Body of pancreas (tissue), 4 donors: ENCODE measurements around the gene UQCC2. TPM values are rescaled to one million over a fixed set of nuclear protein-coding genes. Genes with fewer than 3 reads are reported as not detected.

Experiments
- ATAC-seq: fragments of 150-250 bp; one replicate; pipeline ENCODE4 v1.9.1; 2016
- DNase-seq, 4 donors: peaks; one replicate each; pipeline ENCODE4 v3.0.0-alpha.2; 2019
- H3K27ac ChIP-seq, 4 donors: fragments of 200-600 bp; sonication (generic); 1 replicate in 3 of 4; 2 replicates in 1 of 4; pipeline versions ENCODE4 v1.5.1 to v1.6.1; 2016 to 2019; ENCODE audit warnings: mild to moderate bottlenecking in 1 of 4, mixed read lengths in 1 of 4, moderate library complexity in 1 of 4
- H3K27me3 ChIP-seq, 2 donors: fragments of 200-600 bp; sonication (generic); one replicate each; pipeline ENCODE4 v1.6.0; 2016; ENCODE audit warnings: mild to moderate bottlenecking in 1 of 2
- H3K36me3 ChIP-seq, 2 donors: fragments of 200-600 bp; sonication (generic); replicated peaks in 1 of 2; 2 replicates each; pipeline ENCODE4 v1.5.1; 2016; ENCODE audit warnings: low read depth in 2 of 2; ENCODE audit not compliant: insufficient read depth in 1 of 2
- H3K4me1 ChIP-seq: fragments of 200-600 bp; sonication (generic); one replicate; pipeline ENCODE4 v1.6.0; 2016
- H3K4me3 ChIP-seq, 2 donors: fragments of 200-600 bp; sonication (generic); 1 replicate in 1 of 2; 2 replicates in 1 of 2; pipeline ENCODE4 v1.5.1; 2016 to 2019
- H3K9me3 ChIP-seq, 3 donors: fragments of 200-600 bp; sonication (generic); 1 replicate in 2 of 3; 2 replicates in 1 of 3; pipeline ENCODE4 v1.5.1; 2016
- POLR2A ChIP-seq, 3 donors: fragments of 450-650 bp; IDR thresholded peaks; one replicate each; pipeline ENCODE4 v1.6.1; 2016; ENCODE audit warnings: antibody characterized with exemption in 3 of 3, mild to moderate bottlenecking in 2 of 3
- WGBS, 2 donors: methylation state at CpG; one replicate each; pipeline ENCODE4 v1.1.5; 2017; 5-methylcytosine and 5-hydroxymethylcytosine counted together
- intact Hi-C: fragments of 100-400 bp; cut with DNase I; formaldehyde crosslinking; loops from one replicate; pipeline ENCODE4 v1.15.1; 2023
- total RNA-seq, 2 donors: library from RNA; depleted of rRNA; stranded (reverse); fragments of >200 nt; gene quantifications; one replicate each; pipeline ENCODE4 v1.1.0, GENCODE V29; 2016
- TF ChIP-seq, protein P1 (sequence below), 7 experiments: fragments of 450-650 bp in 4 of 7; fragments of 200-600 bp in 3 of 7; sonication (generic) in 3 of 7; IDR thresholded peaks; one replicate each; pipeline ENCODE4 v1.5.1; 2016 to 2019; ENCODE audit warnings: antibody characterized with exemption in 7 of 7

UQCC2 gene
- total RNA-seq, 2 donors from 2014 or later = 4.0 to 17.6 TPM

DNA sequence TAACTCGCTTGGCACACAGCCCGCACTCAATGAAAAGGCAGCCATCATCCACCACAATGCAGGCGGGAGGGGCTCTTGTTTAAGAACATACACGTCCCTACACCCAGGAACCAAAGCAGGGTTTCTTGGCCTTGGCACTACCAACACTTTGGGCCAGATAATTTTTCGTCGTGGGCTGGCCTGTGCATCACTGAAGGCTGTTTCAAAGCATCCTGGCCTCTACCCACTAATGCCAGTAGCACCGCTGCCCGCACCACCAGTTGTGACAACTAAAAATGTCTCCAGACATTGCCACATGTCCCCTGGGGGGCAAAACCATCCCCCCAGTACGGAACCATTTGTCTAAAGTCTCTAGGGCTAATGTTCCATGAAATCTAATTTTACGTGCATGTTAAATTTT, 13.0 kb downstream of the UQCC2 start:
- no peaks in the 10 kb centered on the region for H3K9me3 ChIP-seq
- 87 to 90% methylated on average over 10 of the region's 10 CpGs for WGBS, 2 donors
- H3K27me3 ChIP-seq = no peaks in the 10 kb centered on the region
- peaks cover 8% of the 10 kb centered on the region for H3K4me1 ChIP-seq
- TF ChIP-seq, protein P1, sequence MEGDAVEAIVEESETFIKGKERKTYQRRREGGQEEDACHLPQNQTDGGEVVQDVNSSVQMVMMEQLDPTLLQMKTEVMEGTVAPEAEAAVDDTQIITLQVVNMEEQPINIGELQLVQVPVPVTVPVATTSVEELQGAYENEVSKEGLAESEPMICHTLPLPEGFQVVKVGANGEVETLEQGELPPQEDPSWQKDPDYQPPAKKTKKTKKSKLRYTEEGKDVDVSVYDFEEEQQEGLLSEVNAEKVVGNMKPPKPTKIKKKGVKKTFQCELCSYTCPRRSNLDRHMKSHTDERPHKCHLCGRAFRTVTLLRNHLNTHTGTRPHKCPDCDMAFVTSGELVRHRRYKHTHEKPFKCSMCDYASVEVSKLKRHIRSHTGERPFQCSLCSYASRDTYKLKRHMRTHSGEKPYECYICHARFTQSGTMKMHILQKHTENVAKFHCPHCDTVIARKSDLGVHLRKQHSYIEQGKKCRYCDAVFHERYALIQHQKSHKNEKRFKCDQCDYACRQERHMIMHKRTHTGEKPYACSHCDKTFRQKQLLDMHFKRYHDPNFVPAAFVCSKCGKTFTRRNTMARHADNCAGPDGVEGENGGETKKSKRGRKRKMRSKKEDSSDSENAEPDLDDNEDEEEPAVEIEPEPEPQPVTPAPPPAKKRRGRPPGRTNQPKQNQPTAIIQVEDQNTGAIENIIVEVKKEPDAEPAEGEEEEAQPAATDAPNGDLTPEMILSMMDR (IDR thresholded peaks at IDR 0.05) = no peak
- no peak for TF ChIP-seq POLR2A (IDR thresholded peaks at IDR 0.05)
- ATAC-seq (no peak), DNase-seq (no peak)
- no peak overlapping the region for H3K4me3 ChIP-seq
- peaks cover 0 to 2% of the 10 kb centered on the region in 2 donors for H3K36me3 ChIP-seq
- intact Hi-C loops = loop anchor here (5.0 to 10.0 kb wide), 2 partner anchors 64 to 116 kb away; partner anchors contain the start of gene BAK1
- H3K27ac ChIP-seq = no peak overlapping the region

DNA sequence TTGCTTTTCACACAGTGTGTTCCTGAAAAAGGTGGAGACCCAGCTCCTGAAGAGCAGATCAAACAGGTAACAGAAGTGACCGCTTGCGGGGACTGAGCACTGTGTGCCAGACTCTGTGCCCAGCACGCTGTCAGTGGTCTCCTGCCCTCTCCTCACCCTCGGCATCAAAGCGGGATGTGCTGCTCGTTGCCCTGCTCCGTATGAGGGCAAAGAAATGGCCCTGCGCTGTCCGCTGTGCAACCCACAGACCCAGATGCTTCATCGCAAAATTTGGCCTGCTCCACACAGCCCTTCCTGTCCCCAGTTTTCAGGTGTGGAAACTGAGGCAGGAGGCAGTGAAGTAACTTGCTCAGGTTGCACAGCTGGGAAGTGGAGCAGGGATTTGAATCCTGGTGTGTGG, 13.7 kb downstream of the UQCC2 start:
- peaks cover 8% of the 10 kb centered on the region for H3K4me1 ChIP-seq

DNA sequence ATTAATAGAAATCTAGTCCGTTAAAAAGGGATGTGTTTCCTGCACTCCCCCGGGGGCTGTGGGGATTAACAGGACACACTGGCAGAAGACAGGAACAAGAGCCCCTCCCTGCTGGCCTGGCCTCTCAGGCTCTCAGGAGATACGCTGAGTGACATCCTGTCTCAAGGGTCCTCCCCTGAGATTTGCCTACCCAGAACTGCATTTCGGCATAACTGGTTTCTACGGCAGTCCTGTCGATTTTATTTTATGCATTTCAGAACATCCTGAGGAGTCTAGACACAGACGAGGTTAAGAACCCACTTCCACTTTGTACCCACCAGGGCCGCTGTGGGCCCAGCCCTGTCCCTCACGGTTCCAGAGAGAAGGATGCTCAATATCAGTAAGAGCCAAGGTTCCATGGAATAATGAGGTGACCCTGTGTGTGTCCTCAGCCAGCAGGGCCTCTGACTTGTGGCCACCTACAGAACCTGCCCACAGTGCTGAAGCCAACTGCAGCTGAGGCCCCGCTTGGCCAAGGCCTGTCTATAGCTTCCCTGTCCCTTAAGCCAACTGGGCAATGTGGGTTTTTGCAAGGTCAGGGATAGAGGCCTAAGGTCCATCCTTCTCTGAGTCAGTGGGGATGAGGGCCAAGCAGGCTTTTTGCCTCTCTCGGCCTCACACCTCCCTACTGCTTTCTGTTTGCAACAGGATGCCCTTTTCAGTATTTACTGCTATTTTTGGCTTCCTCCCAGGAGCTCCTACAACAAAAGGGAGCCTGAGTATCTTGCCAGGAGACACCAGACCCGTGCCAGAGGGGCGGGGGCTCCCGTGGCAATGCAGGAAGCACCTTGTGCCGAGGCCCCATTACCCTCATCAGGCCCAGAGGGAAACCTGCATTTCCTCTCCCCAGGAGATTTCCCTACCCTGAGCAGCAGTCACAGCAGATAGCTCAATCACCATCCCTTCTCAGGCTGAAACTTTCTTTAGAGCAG, 14.7 kb downstream of the UQCC2 start:
- intact Hi-C loops = loop anchor here (5.0 to 10.0 kb wide), 2 partner anchors 62 to 115 kb away; partner anchors contain the start of gene BAK1
- peak overlapping the region in 2 of 4 donors; percentile 26 to 42 for H3K27ac ChIP-seq
- peak; percentile 38 for ATAC-seq
- no peaks in the 10 kb centered on the region for H3K9me3 ChIP-seq
- H3K36me3 ChIP-seq = peaks cover 0 to 2% of the 10 kb centered on the region in 2 donors
- no peaks in the 10 kb centered on the region for H3K27me3 ChIP-seq
- H3K4me3 ChIP-seq = no peak overlapping the region
- 64 to 74% methylated on average over 11 to 15 of the region's 15 CpGs for WGBS, 2 donors
- TF ChIP-seq, protein P1 (IDR thresholded peaks at IDR 0.05) = no peak
- TF ChIP-seq POLR2A (IDR thresholded peaks at IDR 0.05) = no peak
- peaks cover 8% of the 10 kb centered on the region for H3K4me1 ChIP-seq
- DNase-seq = peak in 3 of 4 donors; percentile 38 to 45 (median 45)

More for the DNA sequence above, 13.7 kb downstream of the UQCC2 start:
- Histone ChIP-seq H3K9me3 (no peaks in the 10 kb centered on the region), H3K36me3 (peaks cover 0 to 2% of the 10 kb centered on the region in 2 donors), H3K4me3 (no peak overlapping the region), H3K27ac (peak overlapping the region in 1 of 4 donors; percentile 42), H3K27me3 (no peaks in the 10 kb centered on the region)
- 96% methylated on average over 8 to 10 of the region's 10 CpGs for WGBS, 2 donors
- TF ChIP-seq, protein P1 (IDR thresholded peaks at IDR 0.05) = no peak
- TF ChIP-seq POLR2A (IDR thresholded peaks at IDR 0.05) = no peak
- DNase-seq (no peak), ATAC-seq (no peak)
- intact Hi-C loops = loop anchor here (5.0 to 10.0 kb wide), 2 partner anchors 63 to 116 kb away; partner anchors contain the start of gene BAK1

DNA sequence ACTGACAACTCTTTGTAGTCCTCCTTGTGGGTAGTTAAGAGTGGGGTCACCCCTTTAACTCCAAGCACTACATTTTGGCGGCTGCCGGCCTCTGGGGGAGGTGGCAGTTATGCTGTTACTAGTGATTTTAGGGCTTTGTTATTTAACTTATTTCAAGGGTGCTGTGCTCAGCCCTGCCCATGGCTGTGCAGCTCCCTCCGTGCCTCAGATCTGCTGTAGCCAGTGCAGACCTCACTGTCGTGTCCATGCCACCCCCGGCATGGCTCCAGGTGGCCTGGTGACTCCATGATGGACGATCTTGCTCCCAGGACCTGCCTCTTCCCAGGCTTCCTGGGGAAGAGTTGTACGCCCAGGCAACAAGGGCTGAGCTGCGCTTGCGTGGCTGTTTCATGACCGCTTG, 15.4 kb downstream of the UQCC2 start:
- WGBS, 2 donors = 86 to 87% methylated on average over 9 to 10 of the region's 10 CpGs
- DNase-seq (no peak), ATAC-seq (no peak)
- H3K4me1 ChIP-seq = peaks cover 8% of the 10 kb centered on the region
- H3K27ac ChIP-seq = no peak overlapping the region
- no peaks in the 10 kb centered on the region for H3K9me3 ChIP-seq
- no peaks in the 10 kb centered on the region for H3K27me3 ChIP-seq
- no peak overlapping the region for H3K4me3 ChIP-seq
- peaks cover 0 to 2% of the 10 kb centered on the region in 2 donors for H3K36me3 ChIP-seq
- intact Hi-C loops = loop anchor here (5.0 to 10.0 kb wide), 2 partner anchors 61 to 114 kb away; partner anchors contain the start of gene BAK1
- TF ChIP-seq, protein P1 (IDR thresholded peaks at IDR 0.05) = no peak
- TF ChIP-seq POLR2A (IDR thresholded peaks at IDR 0.05) = no peak
